ENCODE data around the gene SEC24D.

Gene SEC24D

GRCh38 chr4:118773429-118773792, 62.5 kb downstream of the SEC24D start:
- DNase-seq (ENCODE audit: insufficient read length, low spot score), result no peak
- FAIRE-seq, result no peak
- TF ChIP-seq CTCF (IDR thresholded peaks at IDR 0.05; ENCODE audit: insufficient read depth, missing control alignments), result no peak

GRCh38 chr4:118772767-118773428, 63.0 kb downstream of the SEC24D start:
- no peak for DNase-seq (ENCODE audit: insufficient read length, low spot score)
- no peak for FAIRE-seq
- TF ChIP-seq CTCF (IDR thresholded peaks at IDR 0.05; ENCODE audit: insufficient read depth, missing control alignments), result no peak

GRCh38 chr4:118772081-118772766, 63.7 kb downstream of the SEC24D start:
- peak; percentile 84 for TF ChIP-seq CTCF (IDR thresholded peaks at IDR 0.05; ENCODE audit: insufficient read depth, missing control alignments)
- DNase-seq (ENCODE audit: insufficient read length, low spot score), result no peak

GRCh38 chr4:118770741-118771187, 65.2 kb downstream of the SEC24D start:
- DNase-seq (ENCODE audit: insufficient read length, low spot score) (no peak), FAIRE-seq (no peak)
- TF ChIP-seq CTCF (IDR thresholded peaks at IDR 0.05; ENCODE audit: insufficient read depth, missing control alignments), result no peak

More at GRCh38 chr4:118772081-118772766, 63.7 kb downstream of the SEC24D start:
- FAIRE-seq, result peak; percentile 85

GRCh38 chr4:118769161-118769560, 66.8 kb downstream of the SEC24D start:
- FAIRE-seq, result no peak

GRCh38 chr4:118767109-118767508, 68.8 kb downstream of the SEC24D start:
- TF ChIP-seq CTCF (IDR thresholded peaks at IDR 0.05; ENCODE audit: insufficient read depth, missing control alignments), result no peak
- no peak for FAIRE-seq
- no peak for DNase-seq (ENCODE audit: insufficient read length, low spot score)

More at GRCh38 chr4:118769161-118769560, 66.8 kb downstream of the SEC24D start:
- TF ChIP-seq CTCF (IDR thresholded peaks at IDR 0.05; ENCODE audit: insufficient read depth, missing control alignments), result no peak
- no peak for DNase-seq (ENCODE audit: insufficient read length, low spot score)

- FAIRE-seq, result peak; percentile 90
- peak; percentile 28 for DNase-seq (ENCODE audit: insufficient read length, low spot score)
- TF ChIP-seq CTCF (IDR thresholded peaks at IDR 0.05; ENCODE audit: insufficient read depth, missing control alignments), result no peak
These were observed 70.5 kb downstream of the SEC24D start for GRCh38 chr4:118765399-118765798.

All from D721Med (cell line).